ENCODE measurements around the gene ANTXR2.

- TF ChIP-seq POLR2A (IDR thresholded peaks at IDR 0.05; ENCODE audit: extremely low read depth, insufficient read length), result no peak
- no peak for TF ChIP-seq CTCF (IDR thresholded peaks at IDR 0.05; ENCODE audit: low read depth, low read length)
- no peak for TF ChIP-seq MAX (IDR thresholded peaks at IDR 0.05; ENCODE audit: low read depth, low read length)
Measured at GRCh38 chr4:80017125-80017854, 55.7 kb downstream of the ANTXR2 start.
